GM18520 (cell line): Measurements from ENCODE around the gene SYVN1.
"Not testable (repeated sequence)": the region's sequence is repeated elsewhere in the genome, so short reads cannot be mapped to it uniquely, and the experiment has no call there.

Experiments
- ATAC-seq: cut with Tn5 transposase; IDR thresholded peaks from one replicate; pipeline ENCODE4 v1.9.1; 2021; ENCODE audit not compliant: unreplicated experiment

SYVN1 gene

DNA sequence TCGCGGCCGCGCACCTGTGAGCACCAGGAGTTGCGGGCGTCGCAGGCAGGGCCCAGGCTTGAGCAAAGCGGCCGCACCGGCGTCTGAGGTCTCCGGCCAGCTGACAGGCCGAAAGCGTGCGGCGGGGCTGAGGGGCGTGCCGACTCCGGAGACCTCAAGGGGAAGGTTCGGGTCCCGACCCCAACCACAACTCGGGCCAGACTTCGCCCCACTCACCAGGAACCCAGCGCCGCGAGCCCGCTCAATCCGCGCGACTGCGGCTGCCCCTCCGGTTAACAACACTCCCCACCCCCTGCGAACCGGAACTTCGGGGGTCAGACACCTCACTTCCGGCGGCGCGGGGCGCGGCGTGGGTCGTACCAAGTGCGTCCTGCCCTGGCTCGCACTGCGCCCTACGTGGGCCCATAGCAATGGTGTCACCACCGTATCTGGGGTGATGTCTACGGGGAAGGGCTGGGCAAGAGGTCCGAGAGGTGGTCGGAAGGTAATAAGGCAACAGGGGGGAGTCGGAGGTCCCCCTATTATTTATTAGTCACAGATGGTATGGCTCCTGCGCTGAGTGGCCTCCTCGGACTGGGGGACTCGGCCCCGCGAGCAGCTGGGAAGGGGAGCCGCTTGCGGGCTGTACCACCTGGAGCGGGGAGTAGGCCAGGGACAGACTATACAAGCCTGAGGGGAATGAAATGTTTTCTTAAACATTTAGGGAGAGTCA, at the start of gene SYVN1:
Gene SYVN1, minus strand, starts transcription at position 280 of the 712 bp plus-strand sequence. CDS start 918 bp downstream, outside the sequence.
- ATAC-seq = peak; percentile 39

DNA sequence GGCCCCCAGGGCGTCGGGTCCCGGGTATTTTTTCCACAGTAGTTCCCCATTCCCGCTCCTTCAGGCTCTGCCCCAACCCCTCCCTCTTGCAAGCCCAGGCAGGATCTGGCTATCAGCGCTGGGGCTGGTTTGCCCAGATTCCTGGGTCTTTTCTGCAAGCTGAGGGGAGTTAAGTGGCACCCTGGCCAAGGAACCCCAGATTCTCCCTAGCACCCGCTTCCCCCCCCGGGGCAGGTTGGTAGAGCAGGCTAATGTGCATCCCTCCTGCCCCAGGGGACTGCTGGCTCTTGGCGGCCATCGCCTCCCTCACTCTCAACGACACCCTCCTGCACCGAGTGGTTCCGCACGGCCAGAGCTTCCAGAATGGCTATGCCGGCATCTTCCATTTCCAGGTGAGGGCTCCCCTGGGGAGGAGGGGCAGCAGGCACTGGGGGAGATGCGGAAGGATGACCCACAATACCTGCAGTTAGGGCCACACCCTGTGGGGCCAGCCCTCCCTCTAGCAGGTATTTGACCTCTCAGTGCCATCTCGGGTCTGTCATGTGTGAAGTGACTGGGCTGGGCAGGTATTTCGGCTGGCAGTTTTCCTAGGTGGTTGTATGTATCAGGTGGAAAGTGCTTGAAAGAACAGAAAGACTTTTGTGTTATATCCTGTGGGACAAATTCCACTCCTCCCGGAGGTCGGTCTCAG, 49.0 kb upstream of the SYVN1 start:
- ATAC-seq = no peak

DNA sequence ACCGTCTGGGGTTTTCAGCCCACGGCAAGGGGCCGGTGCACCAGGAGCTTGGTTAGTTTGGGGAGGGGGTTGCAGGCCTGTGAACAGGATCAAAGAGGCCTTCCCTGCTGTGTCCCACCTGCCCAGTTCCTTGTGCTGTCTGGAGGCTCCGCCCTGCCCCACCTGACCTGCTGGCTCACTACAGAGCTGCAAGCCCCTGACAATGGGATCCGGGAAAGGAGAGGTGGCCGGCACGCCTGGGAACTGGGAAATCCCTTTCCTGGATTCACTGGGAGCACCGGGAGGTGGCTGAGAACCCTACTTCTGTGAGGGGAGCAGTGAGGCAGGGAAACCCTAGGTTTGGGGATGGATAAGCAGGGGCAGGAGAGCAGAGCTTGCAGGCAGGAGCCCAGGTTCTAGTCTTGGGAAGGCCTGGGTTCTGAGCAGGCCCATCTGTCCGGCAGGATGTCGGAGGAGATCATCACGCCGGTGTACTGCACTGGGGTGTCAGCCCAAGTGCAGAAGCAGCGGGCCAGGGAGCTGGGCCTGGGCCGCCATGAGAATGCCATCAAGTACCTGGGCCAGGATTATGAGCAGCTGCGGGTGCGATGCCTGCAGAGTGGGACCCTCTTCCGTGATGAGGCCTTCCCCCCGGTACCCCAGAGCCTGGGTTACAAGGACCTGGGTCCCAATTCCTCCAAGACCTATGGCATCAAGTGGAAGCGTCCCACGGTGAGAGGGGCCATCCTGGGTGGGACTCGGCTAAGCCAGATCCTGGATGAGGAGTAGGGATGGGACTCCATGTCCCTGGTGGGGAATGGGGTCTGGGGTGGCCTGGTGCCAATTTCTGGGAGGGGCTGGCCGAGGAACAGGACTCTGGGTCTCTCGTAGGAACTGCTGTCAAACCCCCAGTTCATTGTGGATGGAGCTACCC, 48.2 kb upstream of the SYVN1 start:
- ATAC-seq = no peak

DNA sequence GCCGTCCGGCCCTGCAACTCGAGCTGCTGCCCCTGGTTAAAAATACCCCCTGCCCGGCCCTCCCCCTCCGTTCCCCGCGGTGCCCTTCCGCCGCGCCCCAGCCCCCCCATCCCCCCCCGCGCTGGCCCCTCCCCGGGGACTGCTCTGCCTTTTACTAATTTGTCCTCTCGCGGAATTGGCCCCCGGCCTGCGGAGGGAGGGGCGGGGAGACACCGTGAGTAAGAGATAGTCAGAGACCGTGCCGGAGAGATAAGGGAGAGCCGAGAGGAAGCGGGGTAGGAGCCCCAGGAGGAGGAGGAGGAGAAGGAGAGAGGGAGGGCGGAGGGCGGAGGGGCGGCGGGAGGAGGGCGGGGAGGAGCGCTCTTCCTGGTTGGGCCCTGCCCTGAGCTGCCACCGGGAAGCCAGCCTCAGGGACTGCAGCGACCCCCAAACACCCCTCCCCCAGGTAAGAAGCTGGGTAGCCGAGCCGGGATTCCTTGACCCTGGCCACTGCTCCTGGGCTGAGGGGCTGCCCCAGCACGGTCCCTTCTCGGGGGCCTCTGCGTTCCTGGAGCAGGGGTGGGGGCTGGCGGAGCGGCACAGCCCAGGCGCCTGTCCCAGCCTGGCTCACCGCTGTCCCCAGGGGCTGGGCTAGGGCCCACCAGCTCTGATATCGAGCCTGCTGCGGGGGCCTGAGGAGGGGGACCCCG, 47.4 kb upstream of the SYVN1 start, which contains the start of gene CAPN1:
Gene CAPN1, plus strand, starts transcription at position 360 of the 689 bp plus-strand sequence. CDS start 774 bp downstream, outside the sequence.
- no peak for ATAC-seq

DNA sequence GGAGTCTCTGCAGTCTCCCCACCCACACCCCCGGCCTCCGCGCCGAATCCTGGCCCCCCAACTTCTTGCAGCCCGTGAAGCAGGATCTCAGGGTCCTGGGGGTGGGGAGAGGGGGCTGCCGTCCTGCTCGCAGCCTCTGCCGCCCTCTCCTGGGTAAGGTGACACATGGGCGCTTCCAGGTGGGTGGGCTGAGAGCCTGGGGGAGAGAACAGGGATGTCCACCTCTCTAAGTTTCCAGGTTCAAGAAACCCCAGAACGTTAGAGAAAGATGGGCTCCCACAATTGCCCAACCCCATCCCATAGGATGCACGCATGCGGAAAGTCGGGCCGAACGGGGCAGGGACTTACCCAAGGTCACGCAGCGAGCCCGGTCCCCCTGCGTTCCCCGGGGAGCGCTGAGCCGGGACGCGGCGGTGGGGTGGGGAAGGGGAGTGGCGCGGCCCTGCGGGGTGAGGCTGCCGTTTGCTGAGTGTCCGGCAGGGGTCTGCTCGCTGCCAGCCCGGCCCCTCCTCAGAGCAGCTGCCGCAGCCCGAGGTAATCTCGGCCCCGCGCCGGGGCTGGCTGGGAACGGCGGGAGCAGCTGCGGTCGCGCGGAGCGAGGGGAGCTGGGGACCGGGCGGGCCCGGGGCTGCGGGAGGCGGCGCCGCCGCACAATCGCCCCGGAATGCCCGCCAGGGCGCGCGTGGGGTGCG, 46.7 kb upstream of the SYVN1 start:
- no peak for ATAC-seq

DNA sequence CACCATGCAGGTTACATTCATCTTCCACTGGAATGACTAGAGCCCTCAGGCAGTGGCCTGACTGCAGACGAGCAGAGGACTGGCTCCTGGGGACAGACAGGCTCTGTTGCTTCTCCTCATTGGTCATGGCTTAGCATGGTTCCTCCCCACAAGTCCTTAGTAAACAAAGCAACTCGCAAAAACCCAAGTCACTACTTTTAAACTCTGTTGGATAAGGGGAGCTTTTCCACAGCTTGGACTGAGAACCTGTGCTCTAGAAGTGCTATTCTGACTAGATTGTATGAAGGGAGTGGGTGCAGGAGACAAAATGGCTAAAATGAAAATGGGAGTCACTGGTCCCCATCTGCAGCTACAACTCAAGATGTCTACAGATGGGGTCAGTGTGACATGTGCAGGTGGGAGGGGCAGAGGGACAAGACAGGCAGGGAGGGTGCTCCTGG, 40.3 kb upstream of the SYVN1 start:
- ATAC-seq = not testable (repeated sequence)

DNA sequence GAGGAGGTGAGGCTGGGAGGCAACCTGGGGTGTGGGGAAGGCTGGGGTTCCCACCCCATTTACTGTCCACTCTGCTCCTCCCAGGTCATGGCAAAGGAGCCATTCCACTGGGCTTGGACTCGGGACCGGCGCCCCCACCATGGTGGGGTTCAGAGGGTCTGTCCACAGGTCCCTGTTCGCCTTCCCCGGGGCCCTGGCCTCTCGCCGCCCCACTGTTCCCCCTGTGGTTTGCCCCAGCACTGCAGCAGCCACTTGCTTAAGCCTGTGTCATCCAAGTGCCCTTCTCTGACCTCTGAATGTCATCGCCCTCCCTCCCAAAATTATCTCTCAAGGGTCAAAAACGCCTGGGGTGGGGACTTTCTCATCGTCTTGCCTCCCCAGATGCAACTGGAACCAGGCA, 38.3 kb upstream of the SYVN1 start:
- no peak for ATAC-seq

DNA sequence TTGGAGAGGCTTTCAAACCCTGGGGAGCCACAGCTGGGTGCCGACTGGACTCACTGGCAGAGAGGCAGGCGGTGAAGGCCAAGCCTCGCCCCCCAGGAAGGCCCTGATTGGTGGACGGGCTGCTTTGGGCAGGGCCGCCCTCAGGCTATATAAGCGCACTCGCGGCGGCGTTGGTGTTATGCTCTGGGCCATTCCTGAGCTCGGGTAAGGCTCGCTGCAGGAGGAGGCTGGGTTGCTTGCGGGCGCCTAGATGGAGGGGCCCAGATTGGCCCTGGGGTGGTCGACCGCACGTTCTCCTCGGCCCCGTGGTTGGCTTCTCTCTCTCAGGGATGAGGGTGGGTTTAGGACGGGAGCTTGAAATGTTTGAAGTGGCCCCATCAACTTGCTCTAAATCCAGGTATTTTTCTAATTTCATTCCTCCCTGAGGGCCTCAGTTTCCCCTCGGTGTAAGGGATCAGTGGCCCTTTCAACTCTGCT, 35.8 kb upstream of the SYVN1 start, which contains the start of gene SPDYC:
Gene SPDYC, plus strand, starts transcription at position 176 of the 477 bp plus-strand sequence. CDS start 1,125 bp downstream, outside the sequence.
- ATAC-seq = no peak

DNA sequence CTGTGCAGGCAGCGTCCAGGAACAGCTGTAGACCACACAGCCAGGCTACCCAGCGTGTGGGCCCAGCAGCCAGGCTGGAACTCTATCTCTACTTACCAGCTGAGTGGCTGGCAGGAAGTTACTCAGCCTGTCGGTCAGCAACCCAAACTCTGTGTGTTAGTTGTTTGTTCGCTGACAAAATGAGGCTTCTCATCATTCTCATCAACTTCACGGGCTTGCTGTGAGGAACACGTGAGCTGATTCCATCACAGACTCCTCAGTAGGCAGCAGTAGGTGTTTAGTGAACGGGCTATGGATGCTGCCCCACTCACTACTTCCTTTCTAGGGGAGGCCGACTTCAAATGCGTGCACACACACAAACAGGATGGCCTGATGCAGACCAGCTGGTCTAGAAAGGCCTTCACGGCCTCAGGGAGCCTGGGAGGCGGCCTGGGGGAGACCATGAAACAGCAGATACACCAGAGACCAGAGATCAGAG, 34.9 kb upstream of the SYVN1 start:
- no peak for ATAC-seq

DNA sequence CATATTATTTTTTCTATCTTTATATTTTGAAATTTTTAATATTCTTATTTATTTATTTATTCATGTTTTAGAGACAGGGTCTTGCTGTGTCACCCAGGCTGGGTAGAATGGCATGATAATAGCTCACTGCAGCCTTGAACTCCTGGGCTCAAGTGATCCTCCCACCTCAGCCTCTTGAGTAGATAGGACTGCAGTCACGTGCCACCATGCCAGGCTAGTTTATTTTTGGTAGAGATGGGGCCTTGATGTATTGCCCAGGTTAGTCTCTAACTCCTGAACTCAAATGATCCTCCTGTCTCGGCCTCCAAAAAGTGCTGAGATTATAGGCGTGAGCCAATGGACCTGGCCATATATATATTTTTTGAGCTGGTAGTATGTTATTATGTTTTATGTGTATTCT, 33.3 kb upstream of the SYVN1 start:
- ATAC-seq = no peak

DNA sequence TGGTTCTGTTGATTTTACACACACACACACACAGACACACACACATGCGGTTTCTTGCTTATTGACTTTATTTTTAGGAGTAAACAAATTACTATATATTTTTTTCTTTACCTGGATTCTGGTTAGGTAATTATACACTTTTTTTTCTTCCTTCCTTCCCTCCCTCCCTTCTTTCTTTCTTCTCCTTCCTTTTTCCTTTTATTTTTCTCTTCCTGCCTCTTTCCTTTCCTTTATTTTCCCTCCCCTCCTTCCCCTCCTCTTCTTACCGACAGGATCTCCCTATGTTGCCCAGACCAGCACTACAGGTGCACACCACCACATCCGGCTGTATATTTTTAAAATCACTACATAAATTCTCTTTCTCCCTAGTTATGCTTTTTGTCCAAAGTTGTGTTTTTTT, 32.6 kb upstream of the SYVN1 start:
- ATAC-seq = no peak

DNA sequence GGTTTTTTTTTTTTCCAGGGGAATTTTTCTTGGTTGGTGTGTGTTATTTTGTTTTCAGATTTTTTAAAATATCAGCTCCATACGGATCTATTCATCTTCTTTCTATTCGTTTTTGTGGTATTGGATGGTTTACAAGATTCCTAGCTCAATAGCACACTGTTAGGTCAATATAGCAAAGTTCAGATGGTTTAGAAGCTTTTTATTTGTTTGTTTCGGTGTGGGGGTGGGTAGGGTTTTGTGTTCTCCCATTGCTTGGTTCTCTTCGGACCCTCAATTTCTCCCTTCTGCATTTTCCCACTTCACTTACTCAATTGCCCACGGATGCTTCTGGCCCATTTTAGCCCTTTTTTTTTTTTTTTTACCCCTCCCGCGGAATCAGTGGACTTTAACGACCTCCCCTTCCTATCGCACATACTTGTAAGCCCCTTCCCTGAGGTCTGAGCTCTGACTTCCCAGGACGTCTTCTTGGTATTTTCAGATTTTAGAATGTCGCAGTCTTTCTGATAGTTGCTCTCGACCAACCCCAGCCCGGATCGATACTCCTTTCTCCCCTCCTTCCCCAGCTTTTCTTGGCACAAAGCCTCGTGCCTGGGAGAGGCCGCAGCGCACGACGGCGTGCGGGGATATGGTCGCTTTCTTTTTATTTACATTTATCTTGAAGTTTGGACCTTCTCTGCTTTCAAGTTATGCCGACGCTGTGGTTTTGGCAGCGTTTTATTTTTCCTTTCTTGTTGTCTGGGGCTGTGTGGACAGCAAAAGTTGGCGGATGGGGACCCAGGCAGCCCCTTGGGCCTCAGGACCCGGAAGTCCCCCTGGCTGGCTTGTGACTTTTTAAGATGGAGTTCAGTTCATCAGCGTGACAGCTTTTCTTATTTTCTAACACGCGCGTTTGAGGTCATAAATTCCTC, 31.3 kb upstream of the SYVN1 start:
- no peak for ATAC-seq

DNA sequence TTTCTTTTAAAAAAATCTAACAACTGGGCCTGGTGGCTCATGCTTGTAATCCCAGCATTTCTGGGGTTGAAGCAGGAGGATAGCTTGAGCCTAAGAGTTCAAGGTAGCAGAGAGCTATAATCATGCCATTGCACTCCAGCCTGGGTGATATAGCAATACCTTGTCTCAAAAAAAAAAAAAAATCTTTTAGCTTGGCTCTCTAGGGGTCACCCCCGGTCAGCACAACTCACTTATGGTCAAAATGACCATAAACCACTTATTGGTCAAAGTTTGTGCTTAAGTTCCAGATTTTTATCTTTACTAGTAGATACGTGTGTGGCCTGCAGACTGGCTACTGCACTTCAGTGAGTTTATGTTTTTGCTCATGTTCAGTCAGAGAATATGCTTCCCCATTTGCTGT, 29.4 kb upstream of the SYVN1 start:
- no peak for ATAC-seq

DNA sequence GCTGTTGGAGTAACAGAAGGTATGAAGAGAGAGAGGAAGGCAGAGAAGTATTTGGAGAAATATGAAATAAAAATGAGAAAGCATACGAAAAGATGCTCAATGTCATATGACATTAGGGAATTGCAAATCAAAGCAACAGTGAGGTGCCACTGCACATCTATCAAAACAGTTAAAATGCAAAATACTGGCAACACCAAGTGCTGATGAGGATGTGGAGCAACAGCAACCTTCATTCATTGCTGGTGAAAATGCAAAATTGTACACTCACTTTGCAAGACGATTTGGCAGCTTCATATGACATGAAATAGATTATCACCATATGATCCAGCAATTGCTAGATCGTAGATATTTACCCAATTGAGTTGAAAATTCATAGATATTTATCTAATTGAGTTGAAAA, 26.3 kb upstream of the SYVN1 start:
- no peak for ATAC-seq

DNA sequence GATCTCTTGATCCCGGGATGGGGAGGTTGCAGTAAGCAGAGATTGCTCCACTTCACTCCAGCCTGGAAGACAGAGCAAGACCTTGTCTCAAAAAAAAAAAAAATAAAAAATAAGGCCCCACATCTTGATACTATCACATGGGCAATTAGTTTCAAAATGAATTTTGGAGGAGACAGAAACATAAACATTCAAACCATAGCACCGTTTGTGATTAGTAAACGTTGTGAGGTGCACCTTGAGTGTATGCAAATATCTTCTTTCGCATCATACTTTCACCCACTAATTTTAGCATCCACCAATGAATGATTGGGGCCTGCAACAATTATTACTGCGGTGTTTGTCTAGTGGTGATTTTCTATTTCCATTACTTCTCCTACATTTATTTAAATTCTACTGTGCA, 24.7 kb upstream of the SYVN1 start:
- ATAC-seq = peak; percentile 90

DNA sequence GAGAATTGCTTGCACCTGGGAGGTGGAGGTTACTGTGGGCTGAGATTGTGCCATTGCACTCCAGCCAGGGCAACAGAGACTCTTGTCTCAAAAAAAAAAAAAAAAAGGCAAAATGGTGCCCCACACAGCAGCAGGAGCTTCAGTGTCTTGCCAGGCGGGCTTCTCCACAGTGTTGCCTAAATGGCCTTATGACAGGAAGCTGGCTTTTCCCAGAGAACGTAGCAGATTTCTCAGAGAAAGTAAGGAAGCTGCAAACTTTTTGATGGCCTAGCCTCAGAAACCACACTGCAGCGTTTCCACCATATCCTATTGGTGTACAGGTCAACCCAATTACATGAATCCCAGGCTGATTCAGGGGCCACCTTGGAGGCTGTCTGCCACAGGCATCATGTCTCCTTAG, 23.0 kb upstream of the SYVN1 start:
- ATAC-seq = no peak

DNA sequence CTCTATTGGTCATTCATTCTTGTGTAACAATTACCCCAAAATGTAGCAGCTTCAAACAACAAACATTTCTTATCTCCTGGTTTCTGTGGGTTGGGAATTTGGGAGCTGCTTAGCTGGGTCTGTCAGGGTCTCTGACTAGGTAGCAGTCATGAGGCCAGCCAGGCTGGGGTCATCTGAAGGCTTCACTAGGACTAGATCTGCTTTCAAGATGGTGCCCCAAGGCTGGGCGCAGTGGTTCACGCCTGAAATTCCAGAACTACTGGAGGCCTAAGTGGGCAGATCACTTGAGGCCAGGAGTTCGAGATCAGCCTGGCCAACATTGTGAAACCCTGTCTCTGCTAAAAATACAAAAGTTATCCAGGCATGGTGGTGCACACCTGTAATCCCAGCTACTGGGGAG, 22.6 kb upstream of the SYVN1 start:
- no peak for ATAC-seq

DNA sequence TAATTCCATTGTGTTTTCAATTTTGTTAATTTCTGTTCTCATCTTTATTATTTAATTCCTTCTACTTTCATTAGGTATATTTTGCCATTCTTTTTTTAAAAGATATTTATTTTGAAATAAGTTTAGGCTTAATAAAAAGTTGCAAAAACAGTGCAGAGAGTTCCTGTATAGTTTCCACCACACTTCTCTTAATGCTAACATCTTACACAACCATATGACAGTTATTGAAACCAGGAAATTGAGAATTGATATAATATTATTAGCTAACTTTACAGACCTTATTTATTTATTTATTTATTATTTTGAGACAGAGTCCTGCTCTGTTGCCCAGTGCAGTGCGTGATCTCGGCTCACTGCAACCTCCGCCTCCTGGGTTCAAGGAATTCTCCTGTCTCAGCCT, 21.9 kb upstream of the SYVN1 start:
- ATAC-seq = no peak

DNA sequence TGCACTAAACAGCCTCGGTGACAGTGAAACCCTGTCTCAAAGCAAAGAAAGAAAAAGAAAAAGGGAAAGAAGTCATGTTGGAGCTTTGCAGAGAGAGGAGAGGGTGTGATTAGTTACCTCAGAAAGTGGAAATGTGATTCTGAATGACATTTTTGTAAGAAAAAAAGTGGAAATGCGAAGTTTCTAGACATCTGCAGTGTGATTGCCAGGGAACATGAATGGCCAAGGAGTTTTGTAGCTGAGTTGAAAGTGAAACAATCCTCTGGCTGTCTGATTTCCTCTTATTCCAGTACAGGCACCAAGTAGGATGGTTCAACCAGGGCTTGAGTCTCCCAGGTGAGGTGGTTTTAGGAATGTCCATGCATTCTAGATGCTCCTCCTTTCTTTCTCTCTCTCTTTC, 17.8 kb upstream of the SYVN1 start:
- ATAC-seq = no peak
